ENCODE results near the gene LILRA2. TPM values are rescaled to one million over a fixed set of nuclear protein-coding genes. Genes with fewer than 3 reads are reported as not detected.
A peak's percentile ranks its signal among the peaks of the same experiment; 100 is the strongest.
"Not testable (repeated sequence)": the region's sequence is repeated elsewhere in the genome, so short reads cannot be mapped to it uniquely, and the experiment has no call there.

The LILRA2 gene
- total and polyA plus RNA-seq, 10 of the 15 experiments (the other 5 are each of a cell fraction or from before 2014, with no cell fraction given) = 0.16 to 1.8 (median 0.43) TPM

DNA sequence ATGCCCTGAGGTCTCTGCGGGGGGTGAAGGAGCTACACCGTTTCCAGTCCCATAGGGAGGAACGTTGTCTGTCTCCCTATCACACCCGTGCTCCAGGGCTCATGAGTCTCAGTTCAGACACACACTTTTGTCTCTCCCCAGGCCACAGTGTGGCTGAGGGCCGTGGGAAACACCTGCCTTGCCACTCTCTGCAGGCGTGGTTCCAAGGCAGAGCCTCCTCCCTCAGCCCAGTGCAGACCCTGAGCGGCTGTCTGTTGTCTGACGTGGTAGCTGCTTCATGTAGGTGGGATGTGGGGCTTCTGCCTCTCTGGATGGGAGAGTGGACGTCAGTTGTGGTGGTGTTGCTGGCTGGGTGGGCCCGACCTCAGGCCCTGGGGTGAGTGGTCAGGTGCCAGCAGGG lies 50.6 kb downstream of the LILRA2 start:
- H3K4me2 ChIP-seq (ENCODE audit: control insufficient read depth, insufficient read depth) = peak overlapping the region; percentile 93
- intact Hi-C loops (cut with micrococcal nuclease; ENCODE audit: unreplicated experiment); H4K20me1 ChIP-seq (ENCODE audit: control insufficient read depth, insufficient read depth); DNase-seq (ENCODE audit: low read depth, low spot score); CTCF ChIA-PET; RAD21 ChIA-PET (ENCODE audit: unreplicated experiment); H3K9me3 ChIP-seq (replicated peaks; ENCODE audit: control insufficient read depth, insufficient read depth, low read length); BruUV-seq (replicated peaks); POLR2A ChIA-PET; in situ Hi-C loops (cut with MboI); H3K27me3 ChIP-seq (replicated peaks in 1 of 2; ENCODE audit: control insufficient read depth in 2 of 2, insufficient read depth in 2 of 2, low read length in 1 of 2); H2AFZ ChIP-seq (ENCODE audit: control insufficient read depth, low read depth, low read length); FAIRE-seq: not testable (repeated sequence)
- peak overlapping the region; percentile 82 for H3K4me3 ChIP-seq
- SMC1A ChIA-PET (ENCODE audit: uncharacterized antibody, unreplicated experiment) = interaction anchor here (1.6 kb wide), 1 partner anchor 29 kb away, joined by 6 read pairs; no protein-coding TSS in a partner anchor
- H3K79me2 ChIP-seq (ENCODE audit: control insufficient read depth, insufficient read depth, low read length) = peaks cover 96% of the 10 kb centered on the region
- peaks cover 5 to 29% of the 10 kb centered on the region in 2 experiments; a peak in 3 of 4 replicates for H3K36me3 ChIP-seq (ENCODE audit: control insufficient read depth in 2 of 2, insufficient read depth in 2 of 2, low read length in 1 of 2)
- H3K9ac ChIP-seq (ENCODE audit: control insufficient read depth, insufficient read depth, low read length) = peak overlapping the region; percentile 56
- ATAC-seq = peak; percentile 71
- peak; percentile 33; the same call in 1 of the 2 replicates for TF ChIP-seq POLR2A (IDR thresholded peaks at IDR 0.05; ENCODE audit: low read depth, low read length)
- H3K4me1 ChIP-seq (ENCODE audit: control insufficient read depth, insufficient read depth, low read length) = peaks cover 14% of the 10 kb centered on the region
- WGBS (ENCODE audit: insufficient coverage, insufficient replicate concordance, low lambda C conversion rate, missing lambda C conversion rate) = 9% methylated on average over 10 of the region's 10 CpGs
- H3K27ac ChIP-seq (ENCODE audit: control insufficient read depth, insufficient read depth) = peak overlapping the region; percentile 55

DNA sequence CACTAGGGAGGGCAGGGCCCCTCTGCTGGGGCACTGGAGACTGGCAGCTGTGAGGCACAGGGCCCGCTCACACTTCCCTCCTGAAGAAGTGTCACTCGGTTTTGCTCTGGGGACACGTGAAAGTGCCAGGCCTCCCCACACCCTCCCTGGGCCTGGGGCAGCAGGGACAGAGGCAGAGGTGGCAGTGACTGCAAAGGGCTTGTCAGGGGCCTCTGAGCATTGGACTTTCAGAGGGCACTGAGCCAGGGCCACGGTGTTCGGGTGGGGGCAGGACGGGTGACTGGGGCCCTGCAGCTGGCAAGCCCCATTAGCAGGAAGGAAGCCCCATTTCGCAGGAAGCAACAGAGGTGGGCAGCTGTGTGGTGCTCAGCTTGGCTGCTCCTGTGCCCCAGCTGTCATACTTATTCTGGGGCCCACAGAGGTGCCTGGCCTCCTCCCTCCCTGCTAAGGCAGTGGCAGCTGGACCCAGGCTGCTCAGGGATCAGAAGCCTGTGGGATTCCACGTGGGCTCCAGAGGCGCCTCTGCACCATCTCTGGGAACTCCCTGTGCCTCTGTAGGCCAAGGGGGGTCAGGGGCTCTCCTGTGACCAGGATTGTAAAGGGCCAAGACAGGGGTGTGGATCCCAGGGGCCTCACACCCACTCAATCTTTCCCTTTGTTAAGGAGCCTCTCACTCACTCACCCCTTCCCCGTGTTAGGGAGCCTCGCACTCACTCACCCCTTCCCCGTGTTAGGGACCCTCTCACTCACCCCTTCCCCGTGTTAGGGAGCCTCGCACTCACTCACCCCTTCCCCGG lies 51.5 kb downstream of the LILRA2 start:
- H3K9me3 ChIP-seq (replicated peaks; ENCODE audit: control insufficient read depth, insufficient read depth, low read length); FAIRE-seq; H3K9ac ChIP-seq (ENCODE audit: control insufficient read depth, insufficient read depth, low read length); H3K27ac ChIP-seq (ENCODE audit: control insufficient read depth, insufficient read depth); RAD21 ChIA-PET (ENCODE audit: unreplicated experiment); H3K27me3 ChIP-seq (replicated peaks in 1 of 2; ENCODE audit: control insufficient read depth in 2 of 2, insufficient read depth in 2 of 2, low read length in 1 of 2); POLR2A ChIA-PET; H3K4me3 ChIP-seq; H4K20me1 ChIP-seq (ENCODE audit: control insufficient read depth, insufficient read depth); in situ Hi-C loops (cut with MboI); BruUV-seq (replicated peaks); DNase-seq (ENCODE audit: low read depth, low spot score); CTCF ChIA-PET; intact Hi-C loops (cut with micrococcal nuclease; ENCODE audit: unreplicated experiment); H2AFZ ChIP-seq (ENCODE audit: control insufficient read depth, low read depth, low read length): not testable (repeated sequence)
- peak; percentile 50 for TF ChIP-seq IKZF1 (conservative IDR thresholded peaks at IDR 0.05)
- peaks cover 20% of the 10 kb centered on the region for H3K4me1 ChIP-seq (ENCODE audit: control insufficient read depth, insufficient read depth, low read length)
- peak overlapping the region; percentile 25 for H3K4me2 ChIP-seq (ENCODE audit: control insufficient read depth, insufficient read depth)
- peak; percentile 51 for ATAC-seq
- H3K79me2 ChIP-seq (ENCODE audit: control insufficient read depth, insufficient read depth, low read length) = peaks cover 90% of the 10 kb centered on the region
- WGBS (ENCODE audit: insufficient coverage, insufficient replicate concordance, low lambda C conversion rate, missing lambda C conversion rate) = 29% methylated on average over 14 of the region's 15 CpGs
- SMC1A ChIA-PET (ENCODE audit: uncharacterized antibody, unreplicated experiment) = interaction anchor here (0.8 kb wide), 1 partner anchor 8 kb away, joined by 3 read pairs; no protein-coding TSS in a partner anchor
- peaks cover 5 to 31% of the 10 kb centered on the region in 2 experiments; a peak in 3 of 4 replicates for H3K36me3 ChIP-seq (ENCODE audit: control insufficient read depth in 2 of 2, insufficient read depth in 2 of 2, low read length in 1 of 2)

Data from GM12878 (cell line).